Adrenal gland (tissue), 5 donors: ENCODE measurements around the gene PLGRKT.

Experiments
- CTCF ChIP-seq, 6 experiments: fragments of 450-650 bp in 4 of 6; fragments of 200-600 bp in 2 of 6; sonication (generic) in 1 of 6; IDR thresholded peaks; 1 replicate in 5 of 6; 2 replicates in 1 of 6; pipeline versions ENCODE4 v1.5.1 to v1.8.0; 2016 to 2021; ENCODE audit warnings: antibody characterized with exemption in 6 of 6, mild to moderate bottlenecking in 2 of 6, moderate library complexity in 1 of 6
- POLR2A ChIP-seq, 2 donors: fragments of 450-650 bp; IDR thresholded peaks; one replicate each; pipeline ENCODE4 v1.6.1; 2017; ENCODE audit warnings: antibody characterized with exemption in 2 of 2, mild to moderate bottlenecking in 2 of 2, moderate library complexity in 1 of 2
- donor health status: DM: no; HTN: no; CAD: no.

DNA sequence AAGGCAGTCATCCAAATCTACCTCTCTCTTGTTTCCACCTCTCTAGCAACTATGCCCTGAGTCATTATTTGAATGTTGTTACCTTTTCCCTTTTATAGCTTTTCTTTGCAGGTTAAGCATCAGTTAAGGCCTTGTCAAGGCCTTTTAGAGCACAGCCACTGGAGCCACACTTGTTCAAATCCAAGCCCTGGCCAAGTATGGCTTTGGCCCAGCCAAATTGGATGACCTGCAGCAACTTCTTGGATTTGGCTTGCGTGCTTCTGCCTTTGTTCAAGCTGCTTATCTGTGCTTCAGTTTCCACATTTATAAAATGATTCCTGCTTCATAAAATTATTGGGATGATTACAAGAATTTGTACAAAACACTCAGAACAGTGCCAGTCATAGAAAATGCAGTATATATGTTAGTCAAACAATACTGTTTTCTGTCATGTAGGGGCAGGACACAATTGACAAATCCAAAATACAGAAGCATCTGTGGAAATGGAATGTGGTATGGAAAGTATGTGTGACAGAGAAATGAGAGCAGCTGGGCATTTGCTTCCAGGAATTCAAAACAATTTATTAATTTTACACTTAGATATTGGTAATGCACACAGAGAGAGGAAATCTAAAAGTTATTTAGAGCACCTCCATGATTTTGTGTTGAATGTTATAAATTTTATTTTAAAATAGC, 80.2 kb downstream of the PLGRKT start:
- no peak for TF ChIP-seq CTCF (IDR thresholded peaks at IDR 0.05)
- no peak for TF ChIP-seq POLR2A (IDR thresholded peaks at IDR 0.05)
